Astrocyte (in vitro differentiated cells and primary cell): ENCODE results near the gene HYI. TPM values are rescaled to one million over a fixed set of nuclear protein-coding genes. Genes with fewer than 3 reads are reported as not detected.

Experiments
- DNase-seq: peaks from one replicate; pipeline ENCODE4 v3.0.0-alpha.2; 2010; ENCODE audit warnings: low read depth
- FAIRE-seq: peaks from 2 replicates; lab custom pipeline; 2011; peaks lifted over from hg19 to GRCh38; lab: Jason Lieb, UNC
- H2AFZ ChIP-seq: 2 replicates; pipeline ENCODE4 v1.6.0; 2012; ENCODE audit warnings: low read depth, low read length, inconsistent platforms
- H3K27ac ChIP-seq: 2 replicates; pipeline ENCODE4 v1.5.1; 2011; ENCODE audit warnings: low read depth, low read length, inconsistent platforms
- H3K27me3 ChIP-seq: 2 replicates; pipeline ENCODE4 v1.6.0; 2011; ENCODE audit warnings: low read length, inconsistent platforms; ENCODE audit not compliant: insufficient read depth
- H3K36me3 ChIP-seq: 2 replicates; pipeline ENCODE4 v1.5.1; 2011; ENCODE audit warnings: low read length, inconsistent platforms; ENCODE audit not compliant: insufficient read depth
- H3K4me1 ChIP-seq: 2 replicates; pipeline ENCODE4 v1.5.1; 2011; ENCODE audit warnings: low read length, inconsistent platforms; ENCODE audit not compliant: insufficient read depth
- H3K4me2 ChIP-seq: 2 replicates; pipeline ENCODE4 v1.6.0; 2012; ENCODE audit warnings: low read length, inconsistent platforms
- H3K4me3 ChIP-seq: 2 replicates; pipeline ENCODE4 v1.5.1; 2011; ENCODE audit warnings: low read depth, mild to moderate bottlenecking, low read length, inconsistent platforms; ENCODE audit not compliant: insufficient read depth
- H3K79me2 ChIP-seq: 2 replicates; pipeline ENCODE4 v1.6.0; 2012; ENCODE audit warnings: mild to moderate bottlenecking, low read length, inconsistent platforms; ENCODE audit not compliant: insufficient read depth
- H3K9ac ChIP-seq: 2 replicates; pipeline ENCODE4 v1.6.0; 2012; ENCODE audit warnings: mild to moderate bottlenecking, low read length, inconsistent platforms
- H3K9me3 ChIP-seq: 2 replicates; pipeline ENCODE4 v1.5.1; 2012; ENCODE audit warnings: low read depth, mild to moderate bottlenecking, low read length, inconsistent platforms; ENCODE audit not compliant: insufficient read depth
- H4K20me1 ChIP-seq: 2 replicates; pipeline ENCODE4 v1.6.0; 2012; ENCODE audit warnings: low read length, inconsistent platforms; ENCODE audit not compliant: insufficient read depth
- H3K27ac Mint-ChIP-seq: one replicate; pipeline ENCODE4 v1.8.0; 2021; ENCODE audit warnings: mild to moderate bottlenecking, mixed read lengths; ENCODE audit not compliant: unreplicated experiment
- H3K27me3 Mint-ChIP-seq: one replicate; pipeline ENCODE4 v1.8.0; 2021; ENCODE audit warnings: low read depth, mixed read lengths; ENCODE audit not compliant: unreplicated experiment
- H3K36me3 Mint-ChIP-seq: one replicate; pipeline ENCODE4 v1.8.0; 2021; ENCODE audit warnings: low read depth, mixed read lengths; ENCODE audit not compliant: unreplicated experiment
- H3K4me1 Mint-ChIP-seq: one replicate; pipeline ENCODE4 v1.8.0; 2021; ENCODE audit warnings: low read depth, mixed read lengths; ENCODE audit not compliant: unreplicated experiment
- H3K4me3 Mint-ChIP-seq: one replicate; pipeline ENCODE4 v1.8.0; 2021; ENCODE audit warnings: mild to moderate bottlenecking, moderate library complexity, mixed read lengths; ENCODE audit not compliant: unreplicated experiment
- H3K9me3 Mint-ChIP-seq: one replicate; pipeline ENCODE4 v1.8.0; 2021; ENCODE audit warnings: mild to moderate bottlenecking, mixed read lengths; ENCODE audit not compliant: unreplicated experiment
- CTCF ChIP-seq: IDR thresholded peaks from 2 replicates; pipeline ENCODE4 v1.5.1; 2011; ENCODE audit warnings: low read depth, mild to moderate bottlenecking, inconsistent platforms, low read length, moderate library complexity; ENCODE audit not compliant: insufficient read depth
- EZH2 ChIP-seq: IDR thresholded peaks from 2 replicates; pipeline ENCODE4 v1.6.1; 2012; ENCODE audit warnings: mild to moderate bottlenecking, low read length, inconsistent platforms; ENCODE audit not compliant: insufficient read depth
- total RNA-seq: library from RNA; stranded (reverse); gene quantifications from 2 replicates; pipeline ENCODE4 v1.2.1, GENCODE V29; 2021

HYI gene
- total RNA-seq, 1 donor from 2014 or later: 31.0 TPM

GRCh38 chr1:43444151-43444828 is 9.4 kb downstream of the HYI start:
- H3K4me1 Mint-ChIP-seq: peaks cover 15% of the 10 kb centered on the region
- Histone ChIP-seq H3K36me3 (peaks cover 42% of the 10 kb centered on the region), H3K79me2 (no peaks in the 10 kb centered on the region), H3K4me3 (no peak overlapping the region), H3K27me3 (no peaks in the 10 kb centered on the region), H4K20me1 (no peaks in the 10 kb centered on the region), H3K4me1 (no peaks in the 10 kb centered on the region), H3K27ac (no peak overlapping the region), H3K9me3 (no peaks in the 10 kb centered on the region), H2AFZ (no peak overlapping the region), H3K9ac (no peak overlapping the region), H3K4me2 (no peak overlapping the region)
- H3K27ac Mint-ChIP-seq: peak overlapping the region; percentile 53
- H3K9me3 Mint-ChIP-seq: no peaks in the 10 kb centered on the region
- no peak for TF ChIP-seq CTCF
- no peak for TF ChIP-seq EZH2
- peaks cover 52% of the 10 kb centered on the region for H3K36me3 Mint-ChIP-seq
- no peak for FAIRE-seq
- DNase-seq: no peak
- H3K27me3 Mint-ChIP-seq: no peaks in the 10 kb centered on the region
- no peak overlapping the region for H3K4me3 Mint-ChIP-seq

- no peak overlapping the region for H3K4me3 ChIP-seq
- peaks cover 15% of the 10 kb centered on the region for H3K4me1 Mint-ChIP-seq
- no peaks in the 10 kb centered on the region for H3K27me3 ChIP-seq
- no peak for DNase-seq
- H3K9me3 Mint-ChIP-seq: no peaks in the 10 kb centered on the region
- H3K9me3 ChIP-seq: no peaks in the 10 kb centered on the region
- no peaks in the 10 kb centered on the region for H3K4me1 ChIP-seq
- H3K9ac ChIP-seq: no peak overlapping the region
- no peak for FAIRE-seq
- no peaks in the 10 kb centered on the region for H3K79me2 ChIP-seq
- H3K27ac ChIP-seq: no peak overlapping the region
- H4K20me1 ChIP-seq: no peaks in the 10 kb centered on the region
- no peak overlapping the region for H3K4me3 Mint-ChIP-seq
- H3K27ac Mint-ChIP-seq: no peak overlapping the region
- H2AFZ ChIP-seq: no peak overlapping the region
- TF ChIP-seq CTCF: no peak
- no peak for TF ChIP-seq EZH2
- H3K4me2 ChIP-seq: no peak overlapping the region
- peaks cover 45% of the 10 kb centered on the region for H3K36me3 Mint-ChIP-seq
- peaks cover 36% of the 10 kb centered on the region for H3K36me3 ChIP-seq
- H3K27me3 Mint-ChIP-seq: no peaks in the 10 kb centered on the region
Observed at GRCh38 chr1:43443197-43443946, 10.4 kb downstream of the HYI start.

- DNase-seq: no peak
- Mint-ChIP-seq H3K4me1 (peaks cover 15% of the 10 kb centered on the region), H3K4me3 (no peak overlapping the region), H3K36me3 (peaks cover 45% of the 10 kb centered on the region), H3K27me3 (no peaks in the 10 kb centered on the region), H3K9me3 (no peaks in the 10 kb centered on the region), H3K27ac (no peak overlapping the region)
- Histone ChIP-seq H3K9me3 (no peaks in the 10 kb centered on the region), H3K4me2 (no peak overlapping the region), H3K4me1 (no peaks in the 10 kb centered on the region), H2AFZ (no peak overlapping the region), H3K36me3 (peaks cover 34% of the 10 kb centered on the region), H3K27me3 (no peaks in the 10 kb centered on the region), H4K20me1 (no peaks in the 10 kb centered on the region), H3K4me3 (no peak overlapping the region), H3K9ac (no peak overlapping the region), H3K27ac (no peak overlapping the region), H3K79me2 (no peaks in the 10 kb centered on the region)
- no peak for TF ChIP-seq EZH2
- TF ChIP-seq CTCF: no peak
- FAIRE-seq: no peak
Observed at GRCh38 chr1:43442756-43443155, 11.0 kb downstream of the HYI start.
